ENCODE results near the gene KRT78.

Gene KRT78

GRCh38 chr12:52867642-52868041, 18.8 kb upstream of the KRT78 start:
- DNase-seq (ENCODE audit: low spot score) = no peak
- TF ChIP-seq CTCF (IDR thresholded peaks at IDR 0.05; ENCODE audit: extremely low read depth, missing control alignments) = no peak

GRCh38 chr12:52867152-52867551, 18.4 kb upstream of the KRT78 start:
- TF ChIP-seq CTCF (IDR thresholded peaks at IDR 0.05; ENCODE audit: extremely low read depth, missing control alignments) = no peak

GRCh38 chr12:52865090-52865944, 16.5 kb upstream of the KRT78 start:
- no peak for DNase-seq (ENCODE audit: low spot score)
- TF ChIP-seq CTCF (IDR thresholded peaks at IDR 0.05; ENCODE audit: extremely low read depth, missing control alignments) = peak; percentile 35

More at GRCh38 chr12:52867152-52867551, 18.4 kb upstream of the KRT78 start:
- no peak for DNase-seq (ENCODE audit: low spot score)

- no peak for DNase-seq (ENCODE audit: low spot score)
- no peak for TF ChIP-seq CTCF (IDR thresholded peaks at IDR 0.05; ENCODE audit: extremely low read depth, missing control alignments)
Measured at GRCh38 chr12:52862023-52862422, 13.2 kb upstream of the KRT78 start.

- no peak for DNase-seq (ENCODE audit: low spot score)
- no peak for TF ChIP-seq CTCF (IDR thresholded peaks at IDR 0.05; ENCODE audit: extremely low read depth, missing control alignments)
Measured at GRCh38 chr12:52861511-52861910, 12.7 kb upstream of the KRT78 start.

- no peak for DNase-seq (ENCODE audit: low spot score)
Measured at GRCh38 chr12:52860102-52860823, 11.5 kb upstream of the KRT78 start.

More at GRCh38 chr12:52860102-52860823, 11.5 kb upstream of the KRT78 start:
- TF ChIP-seq CTCF (IDR thresholded peaks at IDR 0.05; ENCODE audit: extremely low read depth, missing control alignments) = no peak
